Mesendoderm (in vitro differentiated cells): ENCODE results near the gene TOP2B.

Experiments used
- DNase-seq: peaks from one replicate; pipeline ENCODE4 v3.0.0; 2013
- H2AK5ac ChIP-seq: 2 replicates; pipeline ENCODE4 v1.6.1; 2013; ENCODE audit warnings: low read length, inconsistent platforms
- H2BK120ac ChIP-seq: 2 replicates; pipeline ENCODE4 v1.6.1; 2013; ENCODE audit warnings: low read depth, mild to moderate bottlenecking, low read length, moderate library complexity, mixed read lengths
- H2BK15ac ChIP-seq: replicated peaks from 2 replicates; pipeline ENCODE4 v1.6.1; 2013; ENCODE audit warnings: low read depth, mild to moderate bottlenecking, moderate library complexity
- H2BK5ac ChIP-seq: 2 replicates; pipeline ENCODE4 v1.6.1; 2013; ENCODE audit warnings: low read length, inconsistent platforms
- H3K18ac ChIP-seq: 2 replicates; pipeline ENCODE4 v1.6.1; 2013; ENCODE audit warnings: mild to moderate bottlenecking, low read length, mixed read lengths
- H3K23ac ChIP-seq: one replicate; pipeline ENCODE4 v1.6.1; 2013; ENCODE audit warnings: low read length
- H3K27ac ChIP-seq: 2 replicates; pipeline ENCODE4 v1.5.1; 2013; ENCODE audit warnings: low read depth, mild to moderate bottlenecking, inconsistent platforms, low read length, moderate library complexity
- H3K27me3 ChIP-seq: 2 replicates; pipeline ENCODE4 v1.6.1; 2013; ENCODE audit warnings: low read length, control low read depth, mild to moderate bottlenecking, inconsistent platforms; ENCODE audit not compliant: insufficient read depth, poor library complexity
- H3K36me3 ChIP-seq: 2 replicates; pipeline ENCODE4 v1.6.1; 2013; ENCODE audit warnings: low read length, inconsistent platforms; ENCODE audit not compliant: control insufficient read depth, insufficient read depth
- H3K4ac ChIP-seq: one replicate; pipeline ENCODE4 v1.6.1; 2013; ENCODE audit warnings: low read depth, mild to moderate bottlenecking, low read length, moderate library complexity
- H3K4me1 ChIP-seq: 2 replicates; pipeline ENCODE4 v1.6.1; 2013; ENCODE audit warnings: low read depth, low read length, inconsistent platforms; ENCODE audit not compliant: control insufficient read depth
- H3K4me2 ChIP-seq: 2 replicates; pipeline ENCODE4 v1.6.1; 2013; ENCODE audit warnings: low read length
- H3K4me3 ChIP-seq: 2 replicates; pipeline ENCODE4 v1.5.1; 2013; ENCODE audit warnings: mild to moderate bottlenecking, low read length
- H3K56ac ChIP-seq: one replicate; pipeline ENCODE4 v1.6.1; 2013; ENCODE audit warnings: low read length
- H3K79me1 ChIP-seq: 2 replicates; pipeline ENCODE4 v1.6.1; 2013; ENCODE audit warnings: low read length, inconsistent platforms
- H3K79me2 ChIP-seq: 2 replicates; pipeline ENCODE4 v1.6.1; 2013; ENCODE audit warnings: mild to moderate bottlenecking, low read length; ENCODE audit not compliant: control insufficient read depth, insufficient read depth
- H3K9ac ChIP-seq: 2 replicates; pipeline ENCODE4 v1.6.1; 2013; ENCODE audit warnings: low read length, inconsistent platforms
- H4K5ac ChIP-seq: one replicate; pipeline ENCODE4 v1.6.1; 2013; ENCODE audit warnings: low read length
- H4K8ac ChIP-seq: one replicate; pipeline ENCODE4 v1.6.1; 2013; ENCODE audit warnings: low read depth, mild to moderate bottlenecking, control low read depth, low read length, moderate library complexity
- WGBS: extraction: QIAGEN DNeasy Blood & Tissue Kit; methylation state at CpG from one replicate; pipeline ENCODE4 v1.1.7; 2013; ENCODE audit warnings: low lambda C conversion rate, missing lambda C conversion rate; ENCODE audit not compliant: insufficient coverage; ENCODE audit errors: extremely low coverage; 5-methylcytosine and 5-hydroxymethylcytosine counted together

The TOP2B gene

GRCh38 chr3:25621087-25621486, 43.6 kb downstream of the TOP2B start:
- no peak overlapping the region for H2AK5ac ChIP-seq
- no peak overlapping the region for H2BK120ac ChIP-seq
- no peak overlapping the region for H3K27ac ChIP-seq
- H3K4me2 ChIP-seq, result no peak overlapping the region
- no peaks in the 10 kb centered on the region for H3K36me3 ChIP-seq
- no peak overlapping the region for H4K8ac ChIP-seq
- no peaks in the 10 kb centered on the region for H3K79me2 ChIP-seq
- no peak for DNase-seq
- H3K4me1 ChIP-seq, result no peaks in the 10 kb centered on the region
- H3K9ac ChIP-seq, result no peak overlapping the region
- no CpG with 5 or more reads among the region's 2 CpGs for WGBS
- no peak overlapping the region for H3K23ac ChIP-seq
- H3K56ac ChIP-seq, result no peak overlapping the region
- no peak overlapping the region for H3K4ac ChIP-seq
- H2BK5ac ChIP-seq, result no peak overlapping the region
- H4K5ac ChIP-seq, result no peak overlapping the region
- H3K79me1 ChIP-seq, result no peaks in the 10 kb centered on the region
- no peak overlapping the region for H3K18ac ChIP-seq
- H3K27me3 ChIP-seq, result no peaks in the 10 kb centered on the region
- no peak overlapping the region for H3K4me3 ChIP-seq
- H2BK15ac ChIP-seq, result no peak overlapping the region

GRCh38 chr3:25620493-25620892, 44.2 kb downstream of the TOP2B start:
- H3K4me1 ChIP-seq, result no peaks in the 10 kb centered on the region
- no peak overlapping the region for H2BK5ac ChIP-seq
- DNase-seq, result no peak
- no peak overlapping the region for H3K23ac ChIP-seq
- no peak overlapping the region for H2AK5ac ChIP-seq
- no peaks in the 10 kb centered on the region for H3K27me3 ChIP-seq
- no peak overlapping the region for H2BK120ac ChIP-seq
- H3K27ac ChIP-seq, result no peak overlapping the region
- no peak overlapping the region for H4K8ac ChIP-seq
- H3K4me2 ChIP-seq, result no peak overlapping the region
- no peak overlapping the region for H3K4me3 ChIP-seq
- H2BK15ac ChIP-seq, result no peak overlapping the region
- no peak overlapping the region for H3K56ac ChIP-seq
- no peak overlapping the region for H3K18ac ChIP-seq
- no peak overlapping the region for H4K5ac ChIP-seq
- no peaks in the 10 kb centered on the region for H3K79me2 ChIP-seq
- no peak overlapping the region for H3K9ac ChIP-seq
- H3K36me3 ChIP-seq, result no peaks in the 10 kb centered on the region
- H3K4ac ChIP-seq, result no peak overlapping the region
- 100% methylated on average over 1 of the region's 5 CpGs for WGBS
- no peaks in the 10 kb centered on the region for H3K79me1 ChIP-seq

- Histone ChIP-seq H3K4ac (no peak overlapping the region), H3K4me1 (no peaks in the 10 kb centered on the region), H4K5ac (no peak overlapping the region), H3K9ac (no peak overlapping the region), H3K36me3 (no peaks in the 10 kb centered on the region), H3K27ac (no peak overlapping the region), H2AK5ac (no peak overlapping the region), H3K27me3 (no peaks in the 10 kb centered on the region), H4K8ac (no peak overlapping the region), H3K79me2 (no peaks in the 10 kb centered on the region), H2BK15ac (no peak overlapping the region), H3K23ac (no peak overlapping the region), H3K18ac (no peak overlapping the region), H2BK120ac (no peak overlapping the region), H3K4me2 (no peak overlapping the region), H3K4me3 (no peak overlapping the region), H2BK5ac (no peak overlapping the region), H3K56ac (no peak overlapping the region), H3K79me1 (no peaks in the 10 kb centered on the region)
- DNase-seq, result no peak
Measured at GRCh38 chr3:25619382-25619781, 45.3 kb downstream of the TOP2B start.

GRCh38 chr3:25618028-25618427, 46.7 kb downstream of the TOP2B start:
- Histone ChIP-seq H2BK5ac (no peak overlapping the region), H3K56ac (no peak overlapping the region), H3K79me2 (no peaks in the 10 kb centered on the region), H3K9ac (no peak overlapping the region), H3K18ac (no peak overlapping the region), H4K8ac (no peak overlapping the region), H2BK15ac (no peak overlapping the region), H2AK5ac (no peak overlapping the region), H4K5ac (no peak overlapping the region), H3K4me1 (no peaks in the 10 kb centered on the region), H3K36me3 (no peaks in the 10 kb centered on the region), H3K4me2 (no peak overlapping the region), H3K79me1 (no peaks in the 10 kb centered on the region), H3K27ac (no peak overlapping the region), H3K23ac (no peak overlapping the region), H3K27me3 (no peaks in the 10 kb centered on the region), H3K4ac (no peak overlapping the region), H3K4me3 (no peak overlapping the region), H2BK120ac (no peak overlapping the region)
- no peak for DNase-seq

- Histone ChIP-seq H2BK5ac (no peak overlapping the region), H2BK120ac (no peak overlapping the region), H3K4ac (no peak overlapping the region), H2BK15ac (no peak overlapping the region), H3K79me1 (no peaks in the 10 kb centered on the region), H3K56ac (no peak overlapping the region), H3K79me2 (no peaks in the 10 kb centered on the region), H3K18ac (no peak overlapping the region), H3K9ac (no peak overlapping the region), H2AK5ac (no peak overlapping the region), H3K4me3 (no peak overlapping the region), H3K36me3 (no peaks in the 10 kb centered on the region), H4K8ac (no peak overlapping the region), H3K4me1 (no peaks in the 10 kb centered on the region), H4K5ac (no peak overlapping the region), H3K27me3 (no peaks in the 10 kb centered on the region), H3K23ac (no peak overlapping the region), H3K4me2 (no peak overlapping the region), H3K27ac (no peak overlapping the region)
- no peak for DNase-seq
- WGBS, result no CpG with 5 or more reads among the region's 5 CpGs
Measured at GRCh38 chr3:25611193-25611592, 53.5 kb downstream of the TOP2B start.

GRCh38 chr3:25610779-25611178, 53.9 kb downstream of the TOP2B start:
- Histone ChIP-seq H3K23ac (no peak overlapping the region), H2BK15ac (no peak overlapping the region), H3K79me2 (no peaks in the 10 kb centered on the region), H2AK5ac (no peak overlapping the region), H3K56ac (no peak overlapping the region), H3K27ac (no peak overlapping the region), H3K79me1 (no peaks in the 10 kb centered on the region), H3K4me2 (no peak overlapping the region), H2BK120ac (no peak overlapping the region), H3K9ac (no peak overlapping the region), H4K8ac (no peak overlapping the region), H3K27me3 (no peaks in the 10 kb centered on the region), H3K4ac (no peak overlapping the region), H3K4me3 (no peak overlapping the region), H3K36me3 (no peaks in the 10 kb centered on the region), H2BK5ac (no peak overlapping the region), H3K4me1 (no peaks in the 10 kb centered on the region), H4K5ac (no peak overlapping the region), H3K18ac (no peak overlapping the region)
- DNase-seq, result no peak
